Psoas muscle (tissue), 8 donors: ENCODE data around the gene SLC49A4. TPM values are rescaled to one million over a fixed set of nuclear protein-coding genes. Genes with fewer than 3 reads are reported as not detected.

ENCODE experiments used
- ATAC-seq, 4 donors: fragments of 200-7000 bp; cut with Tn5 transposase; one replicate each; pipeline ENCODE4 v1.9.1; 2020; ENCODE audit warnings: moderate library complexity in 3 of 4, mild to moderate bottlenecking in 2 of 4
- DNase-seq, 2 donors: peaks; one replicate each; pipeline ENCODE4 v3.0.0-alpha.2; 2020
- H3K27ac ChIP-seq: fragments of 200-600 bp; one replicate; pipeline ENCODE4 v1.8.0; 2022
- H3K27me3 ChIP-seq, 3 donors: fragments of 200-600 bp in 1 of 3; one replicate each; pipeline versions ENCODE4 v1.6.1 to v1.8.0; 2013 to 2022; ENCODE audit warnings: low read length in 2 of 3, mild to moderate bottlenecking in 2 of 3, moderate library complexity in 1 of 3; ENCODE audit not compliant: insufficient read depth in 3 of 3
- H3K36me3 ChIP-seq, 2 donors: fragments of 200-600 bp in 1 of 2; one replicate each; pipeline versions ENCODE4 v1.6.1 to v1.8.0; 2013 to 2022; ENCODE audit warnings: low read depth in 1 of 2, mild to moderate bottlenecking in 1 of 2, moderate library complexity in 1 of 2; ENCODE audit not compliant: insufficient read depth in 1 of 2
- H3K4me1 ChIP-seq: fragments of 200-600 bp; one replicate; pipeline ENCODE4 v1.8.0; 2022
- H3K4me3 ChIP-seq: fragments of 200-600 bp; one replicate; pipeline ENCODE4 v1.8.0; 2022; ENCODE audit warnings: mild to moderate bottlenecking
- H3K9me3 ChIP-seq: fragments of 200-600 bp; one replicate; pipeline ENCODE4 v1.8.0; 2022
- WGBS, 3 donors: extraction: QIAGEN DNeasy Blood & Tissue Kit; methylation state at CpG; one replicate each; pipeline versions ENCODE4 v1.1.6 to v1.1.7; 2013; 5-methylcytosine and 5-hydroxymethylcytosine counted together
- intact Hi-C, 2 donors: fragments of 100-400 bp; cut with DNase I; formaldehyde crosslinking; loops; one replicate each; pipeline versions ENCODE4 v1.11.0 to v1.14.2; 2022
- polyA plus RNA-seq, 3 donors: library from polyadenylated mRNA; stranded (reverse); fragments of 200-250 nt; gene quantifications; one replicate each; pipeline ENCODE4 v1.2.3, GENCODE V29; 2013
- total RNA-seq, 4 donors: library from RNA; stranded (reverse); fragmentation: NEBNext Ultra II Directional in 2 of 4; extraction: Animal tissue kit (Norgen Biotek cat#: 25700) in 2 of 4; gene quantifications; one replicate each; pipeline versions ENCODE4 v1.2.1 to v1.2.4, GENCODE V29; 2021 to 2023
- TF ChIP-seq, protein P1 (sequence below): fragments of 200-600 bp; IDR thresholded peaks from one replicate; pipeline ENCODE4 v1.8.0; 2022; ENCODE audit warnings: antibody characterized with exemption
- donor health status: healthy with polysubstance abuse.
- donor health status: DM: no; HTN: no; CAD: no; lungs with moderate emphysema.
- donor health status: Bipolar disorder and iron deficiency.
- donor health status: healthy.
- donor health status: DM: yes; HTN: yes; CAD: no.
- donor health status: DM: no; HTN: no; CAD: no.
- donor health status: DM: no; HTN: no; CAD: no.
- donor health status: DM: yes; HTN: yes; CAD: no.

SLC49A4 gene
- total and polyA plus RNA-seq, 7 donors: 12.5 to 44.2 (median 21.8) TPM

DNA sequence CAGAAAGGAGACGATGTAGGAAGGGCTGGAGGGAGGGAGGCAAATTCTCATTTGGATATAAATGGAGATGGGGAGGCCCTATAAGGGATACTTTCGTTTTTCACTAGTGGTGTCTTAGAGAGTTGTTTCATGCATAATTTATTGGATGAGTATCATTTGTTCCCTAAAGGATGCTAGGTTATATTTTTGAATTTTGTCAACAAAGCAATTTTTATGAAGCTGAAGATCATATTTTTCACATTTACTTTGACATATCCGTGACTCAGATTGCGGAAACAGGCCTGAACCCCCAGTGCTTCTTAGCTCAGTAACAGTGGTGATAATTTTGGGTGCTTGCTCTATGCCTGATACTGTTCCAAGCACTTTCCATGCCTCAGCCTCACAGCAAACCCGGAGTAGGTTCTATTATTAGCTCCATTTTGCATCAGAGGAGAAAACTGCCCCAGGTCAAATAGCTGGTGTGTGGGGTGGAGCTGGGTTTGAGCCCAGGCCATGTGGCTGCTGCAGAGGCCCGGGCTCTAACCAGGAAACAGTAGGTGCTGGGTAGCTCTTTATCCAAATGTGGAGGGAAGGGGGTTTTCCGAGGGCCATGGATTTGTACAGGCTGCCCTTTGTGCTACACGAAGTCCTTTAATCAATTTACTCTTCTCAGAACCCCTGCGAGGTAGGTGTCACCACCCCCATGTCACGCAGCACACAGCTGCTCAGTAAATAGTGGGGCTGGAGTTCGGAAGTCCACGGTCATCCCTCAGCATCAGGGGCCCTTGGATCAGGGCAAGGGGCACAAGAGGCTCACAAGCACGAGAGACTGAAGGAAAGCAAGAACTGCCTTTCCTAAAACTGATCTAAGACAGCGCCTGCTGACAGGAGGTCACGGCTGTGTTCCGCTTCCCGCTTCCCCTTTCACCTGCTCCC lies 99.1 kb downstream of the SLC49A4 start:
- DNase-seq (peak in 1 of 2 donors; percentile 58), ATAC-seq (peak; percentile 87 to 93 (median 90))
- Histone ChIP-seq H3K27me3 (peaks cover 0 to 3% (median 0%) of the 10 kb centered on the region in 3 donors), H3K4me3 (peak overlapping the region; percentile 12), H3K27ac (peak overlapping the region; percentile 70), H3K4me1 (peaks cover 41% of the 10 kb centered on the region), H3K9me3 (no peaks in the 10 kb centered on the region), H3K36me3 (no peaks in the 10 kb centered on the region)
- 50 to 53% (median 50%) methylated on average over 17 of the region's 17 CpGs for WGBS, 3 donors
- intact Hi-C loops: no loop called here
- TF ChIP-seq, protein P1, sequence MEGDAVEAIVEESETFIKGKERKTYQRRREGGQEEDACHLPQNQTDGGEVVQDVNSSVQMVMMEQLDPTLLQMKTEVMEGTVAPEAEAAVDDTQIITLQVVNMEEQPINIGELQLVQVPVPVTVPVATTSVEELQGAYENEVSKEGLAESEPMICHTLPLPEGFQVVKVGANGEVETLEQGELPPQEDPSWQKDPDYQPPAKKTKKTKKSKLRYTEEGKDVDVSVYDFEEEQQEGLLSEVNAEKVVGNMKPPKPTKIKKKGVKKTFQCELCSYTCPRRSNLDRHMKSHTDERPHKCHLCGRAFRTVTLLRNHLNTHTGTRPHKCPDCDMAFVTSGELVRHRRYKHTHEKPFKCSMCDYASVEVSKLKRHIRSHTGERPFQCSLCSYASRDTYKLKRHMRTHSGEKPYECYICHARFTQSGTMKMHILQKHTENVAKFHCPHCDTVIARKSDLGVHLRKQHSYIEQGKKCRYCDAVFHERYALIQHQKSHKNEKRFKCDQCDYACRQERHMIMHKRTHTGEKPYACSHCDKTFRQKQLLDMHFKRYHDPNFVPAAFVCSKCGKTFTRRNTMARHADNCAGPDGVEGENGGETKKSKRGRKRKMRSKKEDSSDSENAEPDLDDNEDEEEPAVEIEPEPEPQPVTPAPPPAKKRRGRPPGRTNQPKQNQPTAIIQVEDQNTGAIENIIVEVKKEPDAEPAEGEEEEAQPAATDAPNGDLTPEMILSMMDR: no peak

DNA sequence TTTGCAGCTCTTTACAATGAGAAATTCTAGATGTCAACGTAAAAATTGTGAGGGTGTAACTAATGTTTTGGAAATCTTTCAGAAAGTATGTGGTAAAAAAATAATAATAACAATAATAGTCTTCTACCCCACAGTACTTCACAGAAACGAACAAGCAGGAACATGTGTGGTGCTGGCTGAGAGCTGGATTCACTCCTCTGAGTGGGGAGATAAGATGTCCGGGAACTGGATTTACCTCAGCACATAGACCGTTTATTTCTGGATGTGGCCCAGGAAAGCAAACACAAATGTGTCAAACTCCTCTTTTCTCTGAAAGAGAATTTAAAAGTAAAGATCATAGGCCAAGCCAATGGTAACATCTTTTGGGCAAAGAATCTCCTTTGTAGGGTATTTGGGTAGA lies 103.4 kb downstream of the SLC49A4 start:
- DNase-seq (no peak), ATAC-seq (no peak)
- H3K27me3 ChIP-seq: peaks cover 0 to 3% (median 0%) of the 10 kb centered on the region in 3 donors
- H3K9me3 ChIP-seq: no peaks in the 10 kb centered on the region
- H3K27ac ChIP-seq: no peak overlapping the region
- intact Hi-C loops: no loop called here
- peaks cover 10% of the 10 kb centered on the region for H3K4me1 ChIP-seq
- H3K4me3 ChIP-seq: no peak overlapping the region
- no peaks in the 10 kb centered on the region for H3K36me3 ChIP-seq
- TF ChIP-seq, protein P1: no peak
- 53 to 63% (median 54%) methylated on average over 4 of the region's 4 CpGs for WGBS, 3 donors

DNA sequence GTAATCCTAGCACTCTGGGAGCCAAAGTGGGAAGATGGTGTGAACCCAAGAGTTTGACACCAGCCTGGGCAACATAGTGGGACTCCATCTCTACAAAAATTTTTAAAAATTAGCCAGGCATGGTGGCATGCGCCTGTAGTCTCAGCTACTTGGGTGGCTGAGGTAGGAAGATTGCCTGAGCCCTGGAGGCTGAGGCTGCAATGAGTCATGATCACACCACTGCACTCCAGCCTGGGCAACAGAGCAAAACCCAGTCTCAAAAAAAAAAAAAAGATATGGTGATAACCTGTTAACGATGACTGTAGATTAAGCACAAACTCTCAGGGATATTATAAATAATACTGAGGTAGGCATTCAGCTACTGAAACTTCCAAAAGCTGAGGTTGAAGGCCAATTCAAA lies 107.5 kb downstream of the SLC49A4 start:
- no peak overlapping the region for H3K27ac ChIP-seq
- H3K4me1 ChIP-seq: no peaks in the 10 kb centered on the region
- peaks cover 0 to 3% (median 0%) of the 10 kb centered on the region in 3 donors for H3K27me3 ChIP-seq
- intact Hi-C loops: no loop called here
- TF ChIP-seq, protein P1: no peak
- no peak overlapping the region for H3K4me3 ChIP-seq
- DNase-seq (no peak), ATAC-seq (no peak)
- no peaks in the 10 kb centered on the region for H3K36me3 ChIP-seq
- H3K9me3 ChIP-seq: no peaks in the 10 kb centered on the region
- 93 to 98% (median 95%) methylated on average over 2 of the region's 2 CpGs for WGBS, 3 donors

DNA sequence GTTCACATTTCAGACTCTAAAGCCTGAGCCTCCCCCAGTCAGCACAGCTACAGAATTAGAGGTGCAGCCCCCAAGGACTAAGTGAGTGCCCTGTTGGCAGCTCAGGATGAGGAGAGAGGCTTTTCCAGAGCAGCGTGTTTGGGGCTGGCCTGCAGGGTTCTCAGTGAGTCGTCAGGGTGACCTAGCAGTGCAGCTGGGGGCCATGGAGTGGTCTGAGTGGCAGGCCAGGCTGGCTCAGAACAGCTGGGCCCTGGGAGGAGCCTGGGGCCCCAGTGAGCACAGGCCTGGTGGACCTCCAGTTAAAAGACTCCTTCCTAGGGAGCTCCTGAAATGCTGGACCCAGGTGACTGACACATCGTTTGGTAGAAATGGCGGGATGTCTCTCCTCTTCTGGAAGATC lies 108.3 kb downstream of the SLC49A4 start:
- TF ChIP-seq, protein P1: no peak
- Histone ChIP-seq H3K27ac (no peak overlapping the region), H3K4me1 (no peaks in the 10 kb centered on the region), H3K4me3 (no peak overlapping the region), H3K27me3 (peaks cover 0 to 3% (median 0%) of the 10 kb centered on the region in 3 donors), H3K36me3 (no peaks in the 10 kb centered on the region), H3K9me3 (no peaks in the 10 kb centered on the region)
- ATAC-seq (no peak), DNase-seq (no peak)
- intact Hi-C loops: no loop called here
- WGBS, 3 donors: 51 to 65% (median 60%) methylated on average over 4 of the region's 4 CpGs
